Fibroblast of upper back skin (primary cell): Measurements from ENCODE around the gene LSMEM2.
A peak's percentile ranks its signal among the peaks of the same experiment; 100 is the strongest.
"Not testable (repeated sequence)": the region's sequence is repeated elsewhere in the genome, so short reads cannot be mapped to it uniquely, and the experiment has no call there.

Source experiments
- DNase-seq: peaks from one replicate; pipeline ENCODE4 v3.0.0-alpha.2; 2013

Gene LSMEM2

GRCh38 chr3:50300681-50301254 is 21.9 kb downstream of the LSMEM2 start:
- no peak for DNase-seq

- DNase-seq, result no peak
These were observed 23.5 kb downstream of the LSMEM2 start for GRCh38 chr3:50302095-50303012.

- no peak for DNase-seq
These were observed 24.3 kb downstream of the LSMEM2 start, which contains the start of gene HYAL1 for GRCh38 chr3:50303013-50303815. TSS of gene HYAL1 (minus strand) at chr3:50303574. CDS start at chr3:50302956, 618 bp downstream.

GRCh38 chr3:50304601-50305000 is 25.7 kb downstream of the LSMEM2 start:
- DNase-seq, result no peak

GRCh38 chr3:50312041-50312440 is 33.2 kb downstream of the LSMEM2 start:
- DNase-seq, result not testable (repeated sequence)

- DNase-seq, result no peak
These were observed 35.5 kb downstream of the LSMEM2 start for GRCh38 chr3:50314342-50314741.

- DNase-seq, result no peak
These were observed 35.9 kb downstream of the LSMEM2 start for GRCh38 chr3:50314816-50315215.

GRCh38 chr3:50316657-50317242 is 37.9 kb downstream of the LSMEM2 start:
- DNase-seq, result no peak

GRCh38 chr3:50317300-50317699 is 38.4 kb downstream of the LSMEM2 start:
- no peak for DNase-seq

- DNase-seq, result no peak
These were observed 39.3 kb downstream of the LSMEM2 start for GRCh38 chr3:50318163-50318562.

GRCh38 chr3:50318615-50319014 is 39.7 kb downstream of the LSMEM2 start:
- DNase-seq, result no peak

- DNase-seq, result no peak
These were observed 40.5 kb downstream of the LSMEM2 start for GRCh38 chr3:50319181-50319893.

- DNase-seq, result no peak
These were observed 41.2 kb downstream of the LSMEM2 start for GRCh38 chr3:50319894-50320625.

GRCh38 chr3:50320853-50321335 is 42.0 kb downstream of the LSMEM2 start:
- DNase-seq, result peak; percentile 66

- DNase-seq, result peak; percentile 88
These were observed 42.6 kb downstream of the LSMEM2 start for GRCh38 chr3:50321336-50322114.

- no peak for DNase-seq
These were observed 43.2 kb downstream of the LSMEM2 start for GRCh38 chr3:50322115-50322385.

- DNase-seq, result no peak
These were observed 43.7 kb downstream of the LSMEM2 start, which contains the start of gene HYAL2 for GRCh38 chr3:50322386-50323091. TSS of gene HYAL2 (minus strand) at chr3:50322745. CDS start at chr3:50320489, 2,256 bp downstream.

- DNase-seq, result no peak
These were observed 44.3 kb downstream of the LSMEM2 start for GRCh38 chr3:50323092-50323600.

- no peak for DNase-seq
These were observed 44.8 kb downstream of the LSMEM2 start for GRCh38 chr3:50323614-50324199.
